MCF 10A (cell line): ENCODE data around the gene CACNA1C. TPM values are rescaled to one million over a fixed set of nuclear protein-coding genes. Genes with fewer than 3 reads are reported as not detected.
A peak's percentile ranks its signal among the peaks of the same experiment; 100 is the strongest.

ENCODE experiments used
- BruUV-seq: library from RNA; stranded (reverse); fragments of 400-500 nt; replicated peaks from 2 replicates; lab custom pipeline; 2021; lab: Mats Ljungman, UMichigan
- CTCF ChIA-PET: fragments of 300-600 bp; sonication (Branson Sonifier 250); formaldehyde crosslinking; extraction: SDS; loops from one replicate; lab custom pipeline; 2021; ENCODE audit warnings: antibody characterized with exemption, inconsistent platforms; lab: Yijun Ruan, JAX
- POLR2A ChIA-PET: fragments of 300-600, 350-650 bp; sonication (Branson Sonifier 250); formaldehyde crosslinking; extraction: SDS; loops from one replicate; lab custom pipeline; 2020; ENCODE audit warnings: antibody characterized with exemption, inconsistent platforms; lab: Yijun Ruan, JAX
- DNase-seq: peaks from one replicate; pipeline ENCODE4 v3.0.0-alpha.2; 2018; ENCODE audit not compliant: unreplicated experiment
- H3K27ac Mint-ChIP-seq: one replicate; pipeline ENCODE4 v1.8.0; 2022; ENCODE audit warnings: mild to moderate bottlenecking, low read depth, mixed read lengths; ENCODE audit not compliant: unreplicated experiment
- H3K27me3 Mint-ChIP-seq: one replicate; pipeline ENCODE4 v1.8.0; 2022; ENCODE audit warnings: mixed read lengths; ENCODE audit not compliant: insufficient read depth, unreplicated experiment
- H3K36me3 Mint-ChIP-seq: one replicate; pipeline ENCODE4 v1.8.0; 2022; ENCODE audit warnings: mild to moderate bottlenecking, moderate library complexity, mixed read lengths; ENCODE audit not compliant: insufficient read depth, unreplicated experiment
- H3K4me1 Mint-ChIP-seq: one replicate; pipeline ENCODE4 v1.8.0; 2022; ENCODE audit warnings: mixed read lengths; ENCODE audit not compliant: insufficient read depth, unreplicated experiment
- H3K4me3 Mint-ChIP-seq: one replicate; pipeline ENCODE4 v1.8.0; 2022; ENCODE audit warnings: mild to moderate bottlenecking, moderate library complexity, mixed read lengths; ENCODE audit not compliant: unreplicated experiment
- H3K9me3 Mint-ChIP-seq: one replicate; pipeline ENCODE4 v1.8.0; 2022; ENCODE audit warnings: mixed read lengths; ENCODE audit not compliant: unreplicated experiment
- intact Hi-C: fragments of 100-400 bp; cut with micrococcal nuclease; formaldehyde crosslinking; loops from 2 replicates; pipeline ENCODE4 v1.14.1; 2022
- total RNA-seq: library from RNA; stranded (reverse); gene quantifications from 2 replicates; pipeline ENCODE4 v1.2.3, GENCODE V29; 2022
- TF ChIP-seq, protein P1 (sequence below): fragments of 200-600 bp; IDR thresholded peaks from one replicate; pipeline ENCODE4 v1.8.0; 2022; ENCODE audit warnings: antibody characterized with exemption, mild to moderate bottlenecking; ENCODE audit not compliant: unreplicated experiment

The CACNA1C gene
- total RNA-seq, 1 experiment from 2014 or later, result not detected

DNA sequence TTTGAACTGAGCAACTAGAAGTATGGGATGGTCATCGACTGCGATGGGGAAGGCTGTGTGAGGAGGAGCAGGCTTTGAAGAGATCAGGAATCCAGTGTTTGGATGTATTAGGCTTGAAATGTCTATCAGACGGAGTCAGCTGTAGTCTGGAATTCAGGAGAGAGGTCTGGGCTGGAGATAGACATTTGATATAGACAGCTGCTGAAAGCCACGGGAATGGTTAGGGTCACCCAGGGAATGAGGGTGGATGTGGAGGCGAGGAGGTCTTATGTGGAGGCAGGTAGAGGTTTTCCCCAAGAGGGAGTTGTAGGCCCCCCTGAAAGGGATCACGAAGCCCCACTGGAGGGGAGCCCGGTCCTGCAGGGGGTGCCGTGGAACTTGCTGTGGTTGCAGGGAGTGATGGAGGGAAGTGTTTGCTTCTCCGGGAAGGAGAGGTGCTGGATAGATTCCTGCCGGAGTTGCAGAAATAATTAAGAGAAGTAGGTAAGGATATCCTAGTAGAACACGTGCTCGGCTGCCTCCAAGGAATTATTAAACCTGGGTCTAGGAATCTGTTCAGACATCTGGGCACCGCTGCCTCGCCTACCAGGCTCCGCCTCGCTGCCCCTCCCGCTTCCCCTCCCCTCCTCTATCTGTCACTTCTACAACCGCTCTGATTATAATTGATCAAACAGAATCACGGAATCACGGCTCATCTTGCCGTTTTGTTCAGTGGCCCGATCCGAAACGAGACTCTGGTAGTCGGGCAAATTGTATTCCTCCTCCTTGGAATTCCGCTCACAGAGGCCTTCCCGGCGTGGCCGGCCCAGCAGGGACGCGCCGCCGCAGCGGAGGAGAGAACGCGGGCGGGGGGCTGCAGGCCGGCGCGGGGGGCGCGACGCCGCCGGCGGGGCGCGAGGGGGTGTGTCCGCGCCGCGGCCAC is 826 bp upstream of the CACNA1C start:
- H3K27ac Mint-ChIP-seq, result no peak overlapping the region
- no peak for DNase-seq
- peak overlapping the region; percentile 24 for H3K4me3 Mint-ChIP-seq
- no peaks in the 10 kb centered on the region for H3K9me3 Mint-ChIP-seq
- POLR2A ChIA-PET, result no interaction called here
- intact Hi-C loops, result no loop called here
- CTCF ChIA-PET, result no interaction called here
- BruUV-seq, result no TSS peak
- peaks cover 55% of the 10 kb centered on the region for H3K27me3 Mint-ChIP-seq
- H3K36me3 Mint-ChIP-seq, result no peaks in the 10 kb centered on the region
- H3K4me1 Mint-ChIP-seq, result no peaks in the 10 kb centered on the region
- TF ChIP-seq, protein P1, sequence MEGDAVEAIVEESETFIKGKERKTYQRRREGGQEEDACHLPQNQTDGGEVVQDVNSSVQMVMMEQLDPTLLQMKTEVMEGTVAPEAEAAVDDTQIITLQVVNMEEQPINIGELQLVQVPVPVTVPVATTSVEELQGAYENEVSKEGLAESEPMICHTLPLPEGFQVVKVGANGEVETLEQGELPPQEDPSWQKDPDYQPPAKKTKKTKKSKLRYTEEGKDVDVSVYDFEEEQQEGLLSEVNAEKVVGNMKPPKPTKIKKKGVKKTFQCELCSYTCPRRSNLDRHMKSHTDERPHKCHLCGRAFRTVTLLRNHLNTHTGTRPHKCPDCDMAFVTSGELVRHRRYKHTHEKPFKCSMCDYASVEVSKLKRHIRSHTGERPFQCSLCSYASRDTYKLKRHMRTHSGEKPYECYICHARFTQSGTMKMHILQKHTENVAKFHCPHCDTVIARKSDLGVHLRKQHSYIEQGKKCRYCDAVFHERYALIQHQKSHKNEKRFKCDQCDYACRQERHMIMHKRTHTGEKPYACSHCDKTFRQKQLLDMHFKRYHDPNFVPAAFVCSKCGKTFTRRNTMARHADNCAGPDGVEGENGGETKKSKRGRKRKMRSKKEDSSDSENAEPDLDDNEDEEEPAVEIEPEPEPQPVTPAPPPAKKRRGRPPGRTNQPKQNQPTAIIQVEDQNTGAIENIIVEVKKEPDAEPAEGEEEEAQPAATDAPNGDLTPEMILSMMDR, result no peak

DNA sequence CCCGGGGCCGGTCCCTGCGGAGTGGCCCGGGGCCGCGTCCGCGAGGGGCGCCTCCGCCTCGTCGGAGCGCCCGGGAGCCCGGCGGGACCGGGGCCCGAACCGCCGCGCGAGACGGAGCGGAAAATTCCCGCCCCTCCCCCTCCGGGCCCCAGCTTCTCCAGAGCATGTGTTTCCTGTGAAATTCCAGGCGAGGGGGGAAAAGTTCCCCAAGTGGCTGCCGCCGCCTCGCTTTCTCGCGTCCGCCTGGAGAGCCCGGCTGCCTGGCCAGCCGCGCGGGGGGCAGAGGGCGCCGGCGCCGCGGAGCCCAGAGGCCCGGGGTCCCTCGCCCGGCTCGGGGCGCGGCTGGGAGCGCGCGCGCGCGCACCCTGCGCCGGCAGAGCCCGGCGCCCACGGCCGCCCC is 904 bp downstream of the CACNA1C start:
- no peaks in the 10 kb centered on the region for H3K9me3 Mint-ChIP-seq
- no peak overlapping the region for H3K4me3 Mint-ChIP-seq
- intact Hi-C loops, result no loop called here
- no peaks in the 10 kb centered on the region for H3K4me1 Mint-ChIP-seq
- BruUV-seq, result no TSS peak
- peaks cover 49% of the 10 kb centered on the region for H3K27me3 Mint-ChIP-seq
- H3K27ac Mint-ChIP-seq, result no peak overlapping the region
- POLR2A ChIA-PET, result interaction anchor here (0.7 kb wide), 1 partner anchor 236 kb away, joined by 3 read pairs; no protein-coding TSS in a partner anchor
- TF ChIP-seq, protein P1, result no peak
- no peak for DNase-seq
- no peaks in the 10 kb centered on the region for H3K36me3 Mint-ChIP-seq
- CTCF ChIA-PET, result no interaction called here

DNA sequence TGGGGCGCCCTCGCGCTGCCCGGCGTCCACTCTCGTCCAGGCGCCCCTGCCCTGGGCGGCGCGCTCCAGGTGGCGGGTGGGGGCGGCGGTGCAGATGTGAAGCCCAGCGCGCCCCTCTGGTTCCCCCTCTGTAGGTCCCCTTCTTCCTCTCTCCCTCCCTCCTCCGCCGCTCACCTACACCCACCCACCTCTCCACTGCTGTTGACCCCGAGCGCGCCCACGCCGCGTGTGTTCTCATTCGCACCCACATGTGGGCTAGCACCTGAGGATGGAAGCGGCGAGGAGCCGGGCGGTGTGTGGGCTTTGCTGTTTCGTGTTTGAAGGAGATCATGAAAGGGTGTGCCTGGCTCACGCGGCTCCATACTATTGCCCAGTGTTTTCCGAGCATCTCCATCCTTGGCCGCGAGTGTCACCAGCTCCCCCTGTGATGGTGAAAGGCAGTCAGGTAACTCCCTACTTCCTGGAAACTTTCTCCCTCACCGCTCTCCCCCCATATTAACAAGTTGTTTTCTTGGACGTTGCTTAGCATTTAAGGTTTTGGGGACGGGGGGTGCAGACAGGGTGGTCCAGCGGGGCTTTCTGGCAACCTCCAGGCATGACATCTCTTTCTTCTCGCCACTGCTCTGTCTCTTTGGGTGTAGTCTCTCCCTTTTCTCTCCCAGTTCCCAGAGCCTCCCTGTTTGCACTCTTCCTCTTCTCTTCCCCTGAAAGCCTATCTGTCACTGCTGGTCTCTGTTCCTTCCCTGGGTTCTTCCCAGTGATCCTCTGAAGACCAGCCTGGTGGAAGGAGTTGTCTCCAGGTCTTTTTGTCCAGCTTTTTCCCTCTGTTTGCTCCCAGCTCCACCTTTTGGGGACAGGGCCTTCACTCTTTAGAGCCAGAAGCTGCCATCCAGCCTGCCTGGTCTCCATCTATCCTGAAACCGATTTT is 1.6 kb downstream of the CACNA1C start:
- BruUV-seq, result no TSS peak
- H3K27ac Mint-ChIP-seq, result no peak overlapping the region
- intact Hi-C loops, result loop anchor here (5.0 kb wide), 1 partner anchor 213 kb away; no protein-coding TSS in a partner anchor
- H3K4me1 Mint-ChIP-seq, result no peaks in the 10 kb centered on the region
- no peaks in the 10 kb centered on the region for H3K36me3 Mint-ChIP-seq
- no peak overlapping the region for H3K4me3 Mint-ChIP-seq
- POLR2A ChIA-PET, result interaction anchor here (0.7 kb wide), 2 partner anchors 190 to 235 kb away, joined by 3 to 4 read pairs; no protein-coding TSS in a partner anchor
- TF ChIP-seq, protein P1, result no peak
- no peak for DNase-seq
- CTCF ChIA-PET, result interaction anchor here (0.5 kb wide), 1 partner anchor 361 kb away, joined by 7 read pairs; no protein-coding TSS in a partner anchor
- no peaks in the 10 kb centered on the region for H3K9me3 Mint-ChIP-seq
- H3K27me3 Mint-ChIP-seq, result peaks cover 44% of the 10 kb centered on the region
